ENCODE results near the gene HINT1.
"Not testable (repeated sequence)": the region's sequence is repeated elsewhere in the genome, so short reads cannot be mapped to it uniquely, and the experiment has no call there.

The HINT1 gene

GRCh38 chr5:131147258-131147657 lies 17.8 kb downstream of the HINT1 start:
- H3K27ac Mint-ChIP-seq, result no peak overlapping the region
- H3K36me3 Mint-ChIP-seq (ENCODE audit: low read depth), result no peaks in the 10 kb centered on the region
- no peaks in the 10 kb centered on the region for H3K9me3 Mint-ChIP-seq
- TF ChIP-seq, protein P1, sequence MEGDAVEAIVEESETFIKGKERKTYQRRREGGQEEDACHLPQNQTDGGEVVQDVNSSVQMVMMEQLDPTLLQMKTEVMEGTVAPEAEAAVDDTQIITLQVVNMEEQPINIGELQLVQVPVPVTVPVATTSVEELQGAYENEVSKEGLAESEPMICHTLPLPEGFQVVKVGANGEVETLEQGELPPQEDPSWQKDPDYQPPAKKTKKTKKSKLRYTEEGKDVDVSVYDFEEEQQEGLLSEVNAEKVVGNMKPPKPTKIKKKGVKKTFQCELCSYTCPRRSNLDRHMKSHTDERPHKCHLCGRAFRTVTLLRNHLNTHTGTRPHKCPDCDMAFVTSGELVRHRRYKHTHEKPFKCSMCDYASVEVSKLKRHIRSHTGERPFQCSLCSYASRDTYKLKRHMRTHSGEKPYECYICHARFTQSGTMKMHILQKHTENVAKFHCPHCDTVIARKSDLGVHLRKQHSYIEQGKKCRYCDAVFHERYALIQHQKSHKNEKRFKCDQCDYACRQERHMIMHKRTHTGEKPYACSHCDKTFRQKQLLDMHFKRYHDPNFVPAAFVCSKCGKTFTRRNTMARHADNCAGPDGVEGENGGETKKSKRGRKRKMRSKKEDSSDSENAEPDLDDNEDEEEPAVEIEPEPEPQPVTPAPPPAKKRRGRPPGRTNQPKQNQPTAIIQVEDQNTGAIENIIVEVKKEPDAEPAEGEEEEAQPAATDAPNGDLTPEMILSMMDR (IDR thresholded peaks at IDR 0.05), result no peak
- DNase-seq, result no peak
- no peaks in the 10 kb centered on the region for H3K4me1 Mint-ChIP-seq
- H3K4me3 Mint-ChIP-seq, result no peak overlapping the region
- peaks cover 3% of the 10 kb centered on the region for H3K27me3 Mint-ChIP-seq (ENCODE audit: low read depth, poor library complexity)

DNA sequence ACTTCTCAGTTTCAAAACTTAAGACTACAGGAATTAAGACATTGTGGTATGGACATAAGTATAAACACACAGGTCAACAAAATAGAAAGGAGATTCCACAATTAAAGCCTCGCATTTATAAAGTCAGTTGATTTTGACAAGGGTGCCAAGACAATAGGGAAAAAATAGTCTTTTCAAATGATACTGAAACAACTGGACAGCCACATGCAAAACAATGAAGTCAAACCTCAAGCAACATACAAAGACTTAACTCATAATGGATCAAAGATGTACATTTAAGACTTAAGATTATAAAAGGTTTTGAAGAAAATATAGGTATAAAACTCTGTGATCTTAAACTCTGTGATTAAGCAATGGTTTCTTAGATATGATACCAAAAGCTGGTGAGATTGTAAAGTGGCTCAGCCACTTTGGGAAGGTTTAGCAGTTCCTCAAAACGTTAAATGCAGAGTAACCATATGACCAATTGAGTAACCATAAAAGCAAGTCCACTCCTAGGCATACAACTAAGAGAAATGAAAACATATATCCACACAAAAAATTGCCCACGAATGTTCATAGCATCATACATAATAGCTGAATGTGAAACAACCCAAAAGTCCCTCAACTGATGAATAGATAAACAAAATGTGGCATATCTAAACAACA lies 22.0 kb downstream of the HINT1 start:
- Mint-ChIP-seq H3K9me3 (peaks cover 13% of the 10 kb centered on the region), H3K4me3 (no peak overlapping the region), H3K4me1 (no peaks in the 10 kb centered on the region), H3K27me3 (ENCODE audit: low read depth, poor library complexity) (peaks cover 3% of the 10 kb centered on the region), H3K36me3 (ENCODE audit: low read depth) (no peaks in the 10 kb centered on the region), H3K27ac (no peak overlapping the region)
- TF ChIP-seq, protein P1 (IDR thresholded peaks at IDR 0.05), result no peak
- DNase-seq, result no peak

- Mint-ChIP-seq H3K27ac (no peak overlapping the region), H3K27me3 (ENCODE audit: low read depth, poor library complexity) (no peaks in the 10 kb centered on the region), H3K9me3 (peaks cover 43% of the 10 kb centered on the region), H3K4me1 (no peaks in the 10 kb centered on the region), H3K4me3 (no peak overlapping the region), H3K36me3 (ENCODE audit: low read depth) (no peaks in the 10 kb centered on the region)
- TF ChIP-seq, protein P1 (IDR thresholded peaks at IDR 0.05), result no peak
- DNase-seq, result no peak
These were observed 25.7 kb downstream of the HINT1 start for GRCh38 chr5:131139321-131139720.

- DNase-seq; H3K4me3 Mint-ChIP-seq; H3K27me3 Mint-ChIP-seq (ENCODE audit: low read depth, poor library complexity); H3K27ac Mint-ChIP-seq; H3K4me1 Mint-ChIP-seq; H3K36me3 Mint-ChIP-seq (ENCODE audit: low read depth): not testable (repeated sequence)
- peaks cover 45% of the 10 kb centered on the region for H3K9me3 Mint-ChIP-seq
These were observed 26.6 kb downstream of the HINT1 start for GRCh38 chr5:131138406-131138805.

GRCh38 chr5:131133091-131133490 lies 32.0 kb downstream of the HINT1 start:
- H3K9me3 Mint-ChIP-seq, result peaks cover 42% of the 10 kb centered on the region
- H3K4me3 Mint-ChIP-seq; DNase-seq; H3K27me3 Mint-ChIP-seq (ENCODE audit: low read depth, poor library complexity); H3K4me1 Mint-ChIP-seq; H3K27ac Mint-ChIP-seq; H3K36me3 Mint-ChIP-seq (ENCODE audit: low read depth): not testable (repeated sequence)

GRCh38 chr5:131129306-131129705 lies 35.8 kb downstream of the HINT1 start:
- Mint-ChIP-seq H3K9me3 (peaks cover 43% of the 10 kb centered on the region), H3K4me1 (no peaks in the 10 kb centered on the region), H3K27me3 (ENCODE audit: low read depth, poor library complexity) (peaks cover 12% of the 10 kb centered on the region), H3K27ac (no peak overlapping the region), H3K4me3 (no peak overlapping the region), H3K36me3 (ENCODE audit: low read depth) (peaks cover 7% of the 10 kb centered on the region)
- TF ChIP-seq, protein P1 (IDR thresholded peaks at IDR 0.05), result no peak
- DNase-seq, result no peak

- H3K27ac Mint-ChIP-seq, DNase-seq, H3K4me1 Mint-ChIP-seq, H3K4me3 Mint-ChIP-seq: not testable (repeated sequence)
- H3K36me3 Mint-ChIP-seq (ENCODE audit: low read depth), result peaks cover 13% of the 10 kb centered on the region
- H3K27me3 Mint-ChIP-seq (ENCODE audit: low read depth, poor library complexity), result peaks cover 12% of the 10 kb centered on the region
- peaks cover 50% of the 10 kb centered on the region for H3K9me3 Mint-ChIP-seq
These were observed 37.8 kb downstream of the HINT1 start for GRCh38 chr5:131127244-131127643.
